A549 (cell line): ENCODE data around the gene LMAN2L.

Source experiments
- JUNB ChIP-seq: fragments of >200 bp; sonication (Bioruptor Twin); formaldehyde crosslinking; IDR thresholded peaks from 2 replicates; pipeline ENCODE4 v1.6.1; 2016
- PHF8 ChIP-seq: fragments of 200-600 bp; sonication (generic); IDR thresholded peaks from 2 replicates; pipeline ENCODE4 v1.6.1; 2016; ENCODE audit warnings: low read depth, mild to moderate bottlenecking, antibody characterized with exemption, moderate library complexity, borderline replicate concordance
- POLR2A ChIP-seq: IDR thresholded peaks from 2 replicates; pipeline ENCODE4 v1.6.1; 2012; ENCODE audit warnings: mild to moderate bottlenecking, low read length
- RCOR1 ChIP-seq: fragments of 150-350 bp; IDR thresholded peaks from 2 replicates; pipeline ENCODE4 v1.6.1; 2014; ENCODE audit warnings: antibody characterized with exemption, low read length, low read depth
- ZC3H11A ChIP-seq: fragments of 450-650 bp; IDR thresholded peaks from 2 replicates; pipeline ENCODE4 v1.6.1; 2014; ENCODE audit warnings: antibody characterized with exemption, mild to moderate bottlenecking
- TF ChIP-seq, protein P1 (sequence below): fragments of >200 bp; sonication (Bioruptor Twin); formaldehyde crosslinking; IDR thresholded peaks from 3 replicates; pipeline ENCODE4 v1.5.1; 2016
- TF ChIP-seq, protein P2 (sequence below): fragments of 450-650 bp; IDR thresholded peaks from 2 replicates; pipeline ENCODE4 v1.6.1; 2014; ENCODE audit warnings: antibody characterized with exemption

DNA sequence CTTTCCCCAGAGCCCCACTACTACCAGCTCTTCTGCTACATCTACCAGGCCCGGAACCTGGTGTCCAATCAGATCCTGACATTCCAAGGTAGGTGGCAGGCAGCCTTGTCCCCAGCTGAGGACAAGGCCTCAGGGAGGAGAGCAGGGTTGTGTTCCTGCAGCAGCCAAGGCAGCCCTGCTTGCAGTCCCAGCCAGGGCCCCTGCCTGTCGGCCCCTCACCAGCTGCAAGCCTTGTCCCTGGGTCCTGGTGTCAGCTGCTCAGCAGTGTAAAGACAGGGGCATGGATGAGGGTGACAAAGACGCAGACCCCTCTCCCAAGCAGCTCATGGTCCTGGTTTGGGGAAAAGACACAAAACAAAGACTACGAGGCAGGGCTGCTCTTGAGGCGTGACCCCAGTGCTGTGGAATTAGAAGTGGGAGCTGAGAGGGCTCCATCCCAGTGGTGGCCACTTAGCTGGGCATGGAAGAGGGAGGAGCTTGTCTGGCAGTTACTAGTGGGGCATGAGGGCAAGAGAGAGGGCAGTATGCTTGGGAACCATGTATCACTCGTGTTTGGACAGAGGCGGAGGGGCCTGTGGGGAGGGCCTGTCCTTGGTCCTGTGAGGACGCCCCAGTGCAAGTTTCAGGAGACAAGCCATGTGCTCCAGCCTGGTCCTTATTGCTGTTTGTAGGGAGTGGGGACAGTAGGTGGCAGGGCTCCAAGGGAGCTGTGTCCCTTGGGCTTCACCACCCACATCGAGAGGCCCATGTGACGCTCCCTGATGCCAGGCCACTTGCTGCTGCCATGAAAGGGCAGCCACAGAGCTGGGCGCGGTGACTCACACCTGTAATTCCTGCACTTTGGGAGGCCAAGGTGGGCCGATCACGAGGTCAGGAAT lies 47.5 kb downstream of the LMAN2L start:
- no peak for TF ChIP-seq PHF8
- no peak for TF ChIP-seq ZC3H11A
- TF ChIP-seq JUNB = no peak
- TF ChIP-seq, protein P1, sequence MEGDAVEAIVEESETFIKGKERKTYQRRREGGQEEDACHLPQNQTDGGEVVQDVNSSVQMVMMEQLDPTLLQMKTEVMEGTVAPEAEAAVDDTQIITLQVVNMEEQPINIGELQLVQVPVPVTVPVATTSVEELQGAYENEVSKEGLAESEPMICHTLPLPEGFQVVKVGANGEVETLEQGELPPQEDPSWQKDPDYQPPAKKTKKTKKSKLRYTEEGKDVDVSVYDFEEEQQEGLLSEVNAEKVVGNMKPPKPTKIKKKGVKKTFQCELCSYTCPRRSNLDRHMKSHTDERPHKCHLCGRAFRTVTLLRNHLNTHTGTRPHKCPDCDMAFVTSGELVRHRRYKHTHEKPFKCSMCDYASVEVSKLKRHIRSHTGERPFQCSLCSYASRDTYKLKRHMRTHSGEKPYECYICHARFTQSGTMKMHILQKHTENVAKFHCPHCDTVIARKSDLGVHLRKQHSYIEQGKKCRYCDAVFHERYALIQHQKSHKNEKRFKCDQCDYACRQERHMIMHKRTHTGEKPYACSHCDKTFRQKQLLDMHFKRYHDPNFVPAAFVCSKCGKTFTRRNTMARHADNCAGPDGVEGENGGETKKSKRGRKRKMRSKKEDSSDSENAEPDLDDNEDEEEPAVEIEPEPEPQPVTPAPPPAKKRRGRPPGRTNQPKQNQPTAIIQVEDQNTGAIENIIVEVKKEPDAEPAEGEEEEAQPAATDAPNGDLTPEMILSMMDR = no peak
- TF ChIP-seq POLR2A = no peak
- TF ChIP-seq, protein P2, sequence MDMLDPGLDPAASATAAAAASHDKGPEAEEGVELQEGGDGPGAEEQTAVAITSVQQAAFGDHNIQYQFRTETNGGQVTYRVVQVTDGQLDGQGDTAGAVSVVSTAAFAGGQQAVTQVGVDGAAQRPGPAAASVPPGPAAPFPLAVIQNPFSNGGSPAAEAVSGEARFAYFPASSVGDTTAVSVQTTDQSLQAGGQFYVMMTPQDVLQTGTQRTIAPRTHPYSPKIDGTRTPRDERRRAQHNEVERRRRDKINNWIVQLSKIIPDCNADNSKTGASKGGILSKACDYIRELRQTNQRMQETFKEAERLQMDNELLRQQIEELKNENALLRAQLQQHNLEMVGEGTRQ = no peak
- no peak for TF ChIP-seq RCOR1
